NT2/D1 (cell line): ENCODE results near the gene RBP3.

Source experiments
- DNase-seq: peaks from one replicate; pipeline ENCODE4 v3.0.0-alpha.2; 2011; ENCODE audit warnings: low read depth, low spot score
- H3K27me3 ChIP-seq: 2 replicates; pipeline ENCODE4 v1.6.0; 2011; ENCODE audit warnings: mild to moderate bottlenecking; ENCODE audit not compliant: insufficient read length, insufficient read depth
- H3K36me3 ChIP-seq: 2 replicates; pipeline ENCODE4 v1.6.1; 2011; ENCODE audit warnings: mild to moderate bottlenecking, low read length, mixed read lengths; ENCODE audit not compliant: insufficient read depth, insufficient read length
- H3K4me1 ChIP-seq: 2 replicates; pipeline ENCODE4 v1.5.1; 2011; ENCODE audit not compliant: insufficient read depth, insufficient read length
- H3K4me3 ChIP-seq: 2 replicates; pipeline ENCODE4 v1.5.1; 2011; ENCODE audit warnings: low read depth; ENCODE audit not compliant: insufficient read length
- H3K9ac ChIP-seq: 2 replicates; pipeline ENCODE4 v1.6.0; 2011; ENCODE audit warnings: low read depth; ENCODE audit not compliant: insufficient read length
- H3K9me3 ChIP-seq: 2 replicates; pipeline ENCODE4 v1.5.1; 2011; ENCODE audit warnings: mild to moderate bottlenecking, low read length; ENCODE audit not compliant: insufficient read depth
- SUZ12 ChIP-seq: IDR thresholded peaks from 2 replicates; pipeline ENCODE4 v1.6.1; 2011; ENCODE audit not compliant: insufficient read length, insufficient read depth; ENCODE audit errors: extremely low read depth
- YY1 ChIP-seq: IDR thresholded peaks from 2 replicates; pipeline ENCODE4 v1.6.1; 2011; ENCODE audit not compliant: insufficient read length, insufficient read depth
- ZNF274 ChIP-seq: IDR thresholded peaks from 2 replicates; pipeline ENCODE4 v1.6.1; 2011; ENCODE audit warnings: mild to moderate bottlenecking, low read depth, low read length

Gene RBP3

DNA sequence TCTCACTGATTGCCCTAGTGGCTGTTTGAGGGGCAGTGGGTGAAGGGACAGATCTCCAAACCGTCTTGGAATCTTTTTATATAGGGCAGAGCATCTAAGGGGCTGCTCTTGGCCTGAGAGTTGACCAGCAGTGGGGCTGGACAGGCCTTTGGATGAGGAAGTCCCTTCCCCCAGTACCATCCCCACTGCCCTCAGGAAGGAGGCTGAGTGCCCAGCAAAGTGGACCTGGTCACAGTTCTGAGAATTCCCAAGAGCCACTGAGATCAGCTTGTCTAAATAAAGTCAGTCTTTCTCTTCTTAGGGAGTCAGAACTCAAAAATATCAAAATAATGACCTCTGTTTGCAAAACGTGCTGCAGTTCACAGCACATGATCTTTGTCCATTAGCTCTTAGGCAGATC lies 42.6 kb upstream of the RBP3 start:
- Histone ChIP-seq H3K9ac (no peak overlapping the region), H3K9me3 (no peaks in the 10 kb centered on the region), H3K4me3 (no peak overlapping the region), H3K27me3 (peaks cover 26% of the 10 kb centered on the region), H3K36me3 (no peaks in the 10 kb centered on the region), H3K4me1 (peaks cover 3% of the 10 kb centered on the region)
- no peak for TF ChIP-seq ZNF274
- TF ChIP-seq YY1, result no peak
- DNase-seq, result no peak

GRCh38 chr10:47306387-47307210 lies 41.6 kb upstream of the RBP3 start:
- Histone ChIP-seq H3K9me3 (no peaks in the 10 kb centered on the region), H3K4me1 (peaks cover 3% of the 10 kb centered on the region), H3K9ac (no peak overlapping the region), H3K4me3 (no peak overlapping the region), H3K36me3 (no peaks in the 10 kb centered on the region), H3K27me3 (peaks cover 16% of the 10 kb centered on the region)
- DNase-seq, result no peak
- no peak for TF ChIP-seq SUZ12
- no peak for TF ChIP-seq ZNF274
- TF ChIP-seq YY1, result no peak

- TF ChIP-seq YY1 (no peak), ZNF274 (no peak), SUZ12 (no peak)
- no peak for DNase-seq
- Histone ChIP-seq H3K9ac (no peak overlapping the region), H3K4me3 (no peak overlapping the region), H3K27me3 (peaks cover 8% of the 10 kb centered on the region), H3K4me1 (peaks cover 3% of the 10 kb centered on the region), H3K9me3 (no peaks in the 10 kb centered on the region), H3K36me3 (no peaks in the 10 kb centered on the region)
Measured at GRCh38 chr10:47307381-47307780, 40.8 kb upstream of the RBP3 start.

GRCh38 chr10:47308775-47309174 lies 39.4 kb upstream of the RBP3 start:
- peaks cover 3% of the 10 kb centered on the region for H3K4me1 ChIP-seq
- H3K9ac ChIP-seq, result no peak overlapping the region
- no peaks in the 10 kb centered on the region for H3K9me3 ChIP-seq
- DNase-seq, result no peak
- no peaks in the 10 kb centered on the region for H3K36me3 ChIP-seq
- no peaks in the 10 kb centered on the region for H3K27me3 ChIP-seq
- TF ChIP-seq SUZ12 (no peak), ZNF274 (no peak), YY1 (no peak)
- H3K4me3 ChIP-seq, result no peak overlapping the region

DNA sequence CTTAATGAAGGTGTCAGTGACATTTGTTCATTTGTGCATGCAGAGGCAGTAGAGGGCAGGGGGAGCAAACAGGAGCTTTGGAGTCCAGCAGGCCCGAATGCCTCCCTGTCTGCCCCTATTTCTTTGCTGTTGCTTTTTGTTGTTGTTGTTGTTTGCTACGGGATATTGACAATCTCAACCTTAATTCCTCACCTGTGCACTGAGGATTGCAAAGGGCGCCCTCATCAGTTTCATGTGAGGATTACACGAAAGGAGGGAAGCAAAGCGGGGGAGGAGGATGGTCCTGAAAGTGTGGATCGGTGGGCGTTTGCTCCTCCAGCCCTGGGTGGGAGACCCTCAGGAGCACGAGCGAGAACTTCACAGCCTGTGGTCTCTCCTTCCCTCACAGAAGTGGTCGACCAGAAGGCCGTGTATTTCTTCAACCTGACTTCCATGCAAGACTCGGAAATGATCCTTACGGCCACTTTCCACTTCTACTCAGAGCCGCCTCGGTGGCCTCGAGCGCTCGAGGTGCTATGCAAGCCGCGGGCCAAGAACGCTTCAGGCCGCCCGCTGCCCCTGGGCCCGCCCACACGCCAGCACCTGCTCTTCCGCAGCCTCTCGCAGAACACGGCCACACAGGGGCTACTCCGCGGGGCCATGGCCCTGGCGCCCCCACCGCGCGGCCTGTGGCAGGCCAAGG lies 38.6 kb upstream of the RBP3 start:
- no peak overlapping the region for H3K4me3 ChIP-seq
- TF ChIP-seq YY1 (no peak), ZNF274 (no peak), SUZ12 (no peak)
- H3K9me3 ChIP-seq, result no peaks in the 10 kb centered on the region
- H3K4me1 ChIP-seq, result peaks cover 3% of the 10 kb centered on the region
- H3K36me3 ChIP-seq, result no peaks in the 10 kb centered on the region
- DNase-seq, result no peak
- no peaks in the 10 kb centered on the region for H3K27me3 ChIP-seq
- no peak overlapping the region for H3K9ac ChIP-seq

DNA sequence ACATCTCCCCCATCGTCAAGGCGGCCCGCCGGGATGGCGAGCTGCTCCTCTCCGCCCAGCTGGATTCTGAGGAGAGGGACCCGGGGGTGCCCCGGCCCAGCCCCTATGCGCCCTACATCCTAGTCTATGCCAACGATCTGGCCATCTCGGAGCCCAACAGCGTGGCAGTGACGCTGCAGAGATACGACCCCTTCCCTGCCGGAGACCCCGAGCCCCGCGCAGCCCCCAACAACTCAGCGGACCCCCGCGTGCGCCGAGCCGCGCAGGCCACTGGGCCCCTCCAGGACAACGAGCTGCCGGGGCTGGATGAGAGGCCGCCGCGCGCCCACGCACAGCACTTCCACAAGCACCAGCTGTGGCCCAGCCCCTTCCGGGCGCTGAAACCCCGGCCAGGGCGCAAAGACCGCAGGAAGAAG lies 38.1 kb upstream of the RBP3 start:
- peaks cover under 1% of the 10 kb centered on the region for H3K4me1 ChIP-seq
- H3K36me3 ChIP-seq, result no peaks in the 10 kb centered on the region
- H3K27me3 ChIP-seq, result no peaks in the 10 kb centered on the region
- DNase-seq, result no peak
- no peaks in the 10 kb centered on the region for H3K9me3 ChIP-seq
- no peak overlapping the region for H3K4me3 ChIP-seq
- no peak overlapping the region for H3K9ac ChIP-seq
- TF ChIP-seq SUZ12 (no peak), YY1 (no peak), ZNF274 (no peak)

GRCh38 chr10:47311193-47311931 lies 36.8 kb upstream of the RBP3 start:
- no peaks in the 10 kb centered on the region for H3K4me1 ChIP-seq
- H3K4me3 ChIP-seq, result no peak overlapping the region
- DNase-seq, result no peak
- no peak for TF ChIP-seq SUZ12
- no peak for TF ChIP-seq YY1
- TF ChIP-seq ZNF274, result no peak
- H3K36me3 ChIP-seq, result no peaks in the 10 kb centered on the region
- no peak overlapping the region for H3K9ac ChIP-seq
- no peaks in the 10 kb centered on the region for H3K27me3 ChIP-seq
- no peaks in the 10 kb centered on the region for H3K9me3 ChIP-seq
